K562 (cell line): Measurements from ENCODE around the gene HMGB2. TPM values are rescaled to one million over a fixed set of nuclear protein-coding genes. Genes with fewer than 3 reads are reported as not detected.

Experiments
- CTBP1 ChIP-seq: fragments of 450-650 bp; IDR thresholded peaks from 2 replicates; pipeline ENCODE4 v1.6.1; 2016; ENCODE audit warnings: borderline replicate concordance
- EP400 ChIP-seq: fragments of 450-650 bp; IDR thresholded peaks from 2 replicates; pipeline ENCODE4 v1.6.1; 2017; ENCODE audit warnings: antibody characterized with exemption, mild to moderate bottlenecking, moderate library complexity
- HCFC1 ChIP-seq: IDR thresholded peaks from 2 replicates; pipeline ENCODE4 v1.6.1; 2012; ENCODE audit warnings: low read depth, low read length, improper control_type of control experiment
- NUFIP1 ChIP-seq: fragments of 450-650 bp; IDR thresholded peaks from 2 replicates; pipeline ENCODE4 v1.6.1; 2018; ENCODE audit not compliant: partially characterized antibody
- SMAD1 ChIP-seq: fragments of 150-350 bp; IDR thresholded peaks from 2 replicates; pipeline ENCODE4 v1.6.1; 2014; ENCODE audit warnings: low read length, low read depth; ENCODE audit not compliant: partially characterized antibody
- TCF7L2 ChIP-seq: fragments of 150-350 bp; IDR thresholded peaks from 2 replicates; pipeline ENCODE4 v1.6.1; 2016; ENCODE audit warnings: low read depth, mild to moderate bottlenecking, low read length, moderate library complexity
- TEAD1 ChIP-seq, 2 experiments: fragments of 450-650 bp in 1 of 2; sonication (generic) in 1 of 2; formaldehyde crosslinking; IDR thresholded peaks; 2 replicates each; pipeline versions ENCODE4 v1.4.0 to v1.8.0; 2020 to 2022; ENCODE audit warnings: mild to moderate bottlenecking in 2 of 2, missing genetic modification reagents in 1 of 2
- XRCC5 ChIP-seq: fragments of 200-400 bp; formaldehyde crosslinking; IDR thresholded peaks from 2 replicates; pipeline ENCODE4 v1.6.1; 2017; ENCODE audit warnings: low read depth, mild to moderate bottlenecking, low read length
- polyA plus RNA-seq, 8 experiments: library from polyadenylated mRNA; depleted of rRNA in 4 of 8; stranded (reverse) in 5 of 8; unstranded in 3 of 8; fragments of >200 nt; fragmentation: Nextera tagmentation in 2 of 8; fragmentation: Illumina TruSeq in 1 of 8; extraction: Ambion mirVana in 2 of 8; extraction: Trizol in 1 of 8; gene quantifications; 2 replicates each; pipeline versions ENCODE4 v1.2.1 to v1.2.3, GENCODE V29; 2011 to 2014; ENCODE audit warnings: inconsistent platforms in 1 of 8, missing spikeins in 1 of 8
- total RNA-seq, 7 experiments: library from RNA; depleted of rRNA in 6 of 7; stranded (reverse); fragments of >200 nt in 6 of 7; fragmentation: Illumina TruSeq in 2 of 7; extraction: Trizol in 2 of 7; gene quantifications; 2 replicates each; pipeline versions ENCODE4 v1.2.1 to v1.2.3, GENCODE V29; 2011 to 2021; ENCODE audit warnings: low replicate concordance in 1 of 7
- TF ChIP-seq, protein P1 (sequence below): sonication (generic); formaldehyde crosslinking; IDR thresholded peaks from 2 replicates; pipeline ENCODE4 v1.8.1; 2023; ENCODE audit warnings: missing genetic modification reagents, mild to moderate bottlenecking, borderline replicate concordance
- TF ChIP-seq, protein P2 (sequence below): conservative IDR thresholded peaks from 2 replicates; pipeline ENCODE4 v1.6.1; 2011; ENCODE audit warnings: low read depth, mild to moderate bottlenecking, low read length; ENCODE audit not compliant: control insufficient read depth
- TF ChIP-seq, protein P3 (sequence below), 2 experiments: IDR thresholded peaks in 1 of 2; conservative IDR thresholded peaks in 1 of 2; 2 replicates each; pipeline ENCODE4 v1.6.1; 2016; ENCODE audit warnings: low read depth in 2 of 2, mild to moderate bottlenecking in 1 of 2, missing compliant biosample characterization in 1 of 2, missing genetic modification characterization in 1 of 2, moderate library complexity in 1 of 2
- TF ChIP-seq, protein P4 (sequence below), 3 experiments: fragments of 200-800 bp in 1 of 3; fragments of 250-450 bp in 1 of 3; fragments of 450-650 bp in 1 of 3; sonication (Bioruptor Pico) in 1 of 3; sonication (Bioruptor generic) in 1 of 3; formaldehyde crosslinking in 1 of 3; IDR thresholded peaks; 2 replicates each; pipeline versions ENCODE4 v1.6.1 to v1.8.0; 2016 to 2022; ENCODE audit warnings: mild to moderate bottlenecking in 2 of 3, missing genetic modification characterization in 2 of 3, missing compliant biosample characterization in 1 of 3, moderate library complexity in 1 of 3

The HMGB2 gene
- total and polyA plus RNA-seq, 9 of the 15 experiments (the other 6 are each of a cell fraction or from before 2014, with no cell fraction given): 309 to 822 (median 626) TPM

DNA sequence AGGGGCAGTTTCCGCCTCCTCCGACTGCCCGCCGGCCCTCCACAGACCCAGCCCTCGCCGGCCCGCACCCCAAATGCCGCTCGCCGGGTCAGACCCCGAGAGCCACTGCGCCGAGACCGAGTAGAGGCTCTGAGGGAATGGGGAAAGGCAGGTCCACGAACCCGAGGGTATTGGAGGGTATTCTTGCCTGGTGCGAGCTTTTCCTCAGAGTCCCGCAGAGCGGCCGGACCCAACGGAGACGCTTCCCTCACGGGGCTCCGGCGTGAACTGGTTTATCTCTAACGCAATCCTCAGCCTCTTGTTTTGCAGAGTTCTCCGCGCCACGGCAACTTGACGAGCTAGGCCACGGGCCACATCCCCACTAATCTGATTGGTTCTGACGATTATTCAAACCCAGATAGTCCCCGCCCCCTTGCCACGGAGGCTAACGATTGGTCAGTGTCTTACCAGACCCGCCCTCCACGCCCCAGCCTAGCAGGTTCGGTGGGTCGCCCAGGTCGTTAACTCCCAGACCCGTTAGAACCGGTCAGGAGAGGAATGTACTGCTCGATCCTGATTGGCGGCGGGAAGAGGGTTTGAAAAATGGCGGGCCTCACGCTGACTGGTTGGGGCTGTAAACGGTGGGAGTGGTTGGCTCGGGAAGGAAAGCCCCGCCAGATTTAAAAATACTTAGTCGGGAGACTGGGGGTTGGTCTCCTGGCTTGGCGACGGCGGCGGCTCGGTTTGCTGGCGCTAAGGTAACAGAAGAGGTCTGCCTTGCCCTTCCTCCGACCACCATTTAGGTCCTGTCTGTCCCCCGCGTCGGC is at the start of gene HMGB2 (continued):
- TF ChIP-seq, protein P1, sequence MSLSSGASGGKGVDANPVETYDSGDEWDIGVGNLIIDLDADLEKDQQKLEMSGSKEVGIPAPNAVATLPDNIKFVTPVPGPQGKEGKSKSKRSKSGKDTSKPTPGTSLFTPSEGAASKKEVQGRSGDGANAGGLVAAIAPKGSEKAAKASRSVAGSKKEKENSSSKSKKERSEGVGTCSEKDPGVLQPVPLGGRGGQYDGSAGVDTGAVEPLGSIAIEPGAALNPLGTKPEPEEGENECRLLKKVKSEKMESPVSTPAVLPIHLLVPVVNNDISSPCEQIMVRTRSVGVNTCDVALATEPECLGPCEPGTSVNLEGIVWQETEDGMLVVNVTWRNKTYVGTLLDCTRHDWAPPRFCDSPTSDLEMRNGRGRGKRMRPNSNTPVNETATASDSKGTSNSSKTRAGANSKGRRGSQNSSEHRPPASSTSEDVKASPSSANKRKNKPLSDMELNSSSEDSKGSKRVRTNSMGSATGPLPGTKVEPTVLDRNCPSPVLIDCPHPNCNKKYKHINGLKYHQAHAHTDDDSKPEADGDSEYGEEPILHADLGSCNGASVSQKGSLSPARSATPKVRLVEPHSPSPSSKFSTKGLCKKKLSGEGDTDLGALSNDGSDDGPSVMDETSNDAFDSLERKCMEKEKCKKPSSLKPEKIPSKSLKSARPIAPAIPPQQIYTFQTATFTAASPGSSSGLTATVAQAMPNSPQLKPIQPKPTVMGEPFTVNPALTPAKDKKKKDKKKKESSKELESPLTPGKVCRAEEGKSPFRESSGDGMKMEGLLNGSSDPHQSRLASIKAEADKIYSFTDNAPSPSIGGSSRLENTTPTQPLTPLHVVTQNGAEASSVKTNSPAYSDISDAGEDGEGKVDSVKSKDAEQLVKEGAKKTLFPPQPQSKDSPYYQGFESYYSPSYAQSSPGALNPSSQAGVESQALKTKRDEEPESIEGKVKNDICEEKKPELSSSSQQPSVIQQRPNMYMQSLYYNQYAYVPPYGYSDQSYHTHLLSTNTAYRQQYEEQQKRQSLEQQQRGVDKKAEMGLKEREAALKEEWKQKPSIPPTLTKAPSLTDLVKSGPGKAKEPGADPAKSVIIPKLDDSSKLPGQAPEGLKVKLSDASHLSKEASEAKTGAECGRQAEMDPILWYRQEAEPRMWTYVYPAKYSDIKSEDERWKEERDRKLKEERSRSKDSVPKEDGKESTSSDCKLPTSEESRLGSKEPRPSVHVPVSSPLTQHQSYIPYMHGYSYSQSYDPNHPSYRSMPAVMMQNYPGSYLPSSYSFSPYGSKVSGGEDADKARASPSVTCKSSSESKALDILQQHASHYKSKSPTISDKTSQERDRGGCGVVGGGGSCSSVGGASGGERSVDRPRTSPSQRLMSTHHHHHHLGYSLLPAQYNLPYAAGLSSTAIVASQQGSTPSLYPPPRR: no peak; the same call in 1 of the 2 replicates
- TF ChIP-seq, protein P2, sequence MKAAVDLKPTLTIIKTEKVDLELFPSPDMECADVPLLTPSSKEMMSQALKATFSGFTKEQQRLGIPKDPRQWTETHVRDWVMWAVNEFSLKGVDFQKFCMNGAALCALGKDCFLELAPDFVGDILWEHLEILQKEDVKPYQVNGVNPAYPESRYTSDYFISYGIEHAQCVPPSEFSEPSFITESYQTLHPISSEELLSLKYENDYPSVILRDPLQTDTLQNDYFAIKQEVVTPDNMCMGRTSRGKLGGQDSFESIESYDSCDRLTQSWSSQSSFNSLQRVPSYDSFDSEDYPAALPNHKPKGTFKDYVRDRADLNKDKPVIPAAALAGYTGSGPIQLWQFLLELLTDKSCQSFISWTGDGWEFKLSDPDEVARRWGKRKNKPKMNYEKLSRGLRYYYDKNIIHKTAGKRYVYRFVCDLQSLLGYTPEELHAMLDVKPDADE: peak; percentile 52; the same call in 1 of the 2 replicates
- no peak for TF ChIP-seq NUFIP1
- TF ChIP-seq SMAD1: peak; percentile 95
- TF ChIP-seq TCF7L2: no peak
- peak in 1 of 2 experiments; percentile 82; a peak in 1 of 4 replicates for TF ChIP-seq TEAD1 (CRISPR knock-in tag; IDR thresholded peaks at IDR 0.05)
- TF ChIP-seq, protein P3, sequence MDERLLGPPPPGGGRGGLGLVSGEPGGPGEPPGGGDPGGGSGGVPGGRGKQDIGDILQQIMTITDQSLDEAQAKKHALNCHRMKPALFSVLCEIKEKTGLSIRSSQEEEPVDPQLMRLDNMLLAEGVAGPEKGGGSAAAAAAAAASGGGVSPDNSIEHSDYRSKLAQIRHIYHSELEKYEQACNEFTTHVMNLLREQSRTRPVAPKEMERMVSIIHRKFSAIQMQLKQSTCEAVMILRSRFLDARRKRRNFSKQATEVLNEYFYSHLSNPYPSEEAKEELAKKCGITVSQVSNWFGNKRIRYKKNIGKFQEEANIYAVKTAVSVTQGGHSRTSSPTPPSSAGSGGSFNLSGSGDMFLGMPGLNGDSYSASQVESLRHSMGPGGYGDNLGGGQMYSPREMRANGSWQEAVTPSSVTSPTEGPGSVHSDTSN (CRISPR knock-in tag; IDR thresholded peaks at IDR 0.05; ENCODE audit: low read depth): no peak
- TF ChIP-seq, protein P3 (tag; conservative IDR thresholded peaks at IDR 0.05; ENCODE audit: low read depth): no peak
- peak; percentile 100 for TF ChIP-seq EP400
- TF ChIP-seq, protein P4, sequence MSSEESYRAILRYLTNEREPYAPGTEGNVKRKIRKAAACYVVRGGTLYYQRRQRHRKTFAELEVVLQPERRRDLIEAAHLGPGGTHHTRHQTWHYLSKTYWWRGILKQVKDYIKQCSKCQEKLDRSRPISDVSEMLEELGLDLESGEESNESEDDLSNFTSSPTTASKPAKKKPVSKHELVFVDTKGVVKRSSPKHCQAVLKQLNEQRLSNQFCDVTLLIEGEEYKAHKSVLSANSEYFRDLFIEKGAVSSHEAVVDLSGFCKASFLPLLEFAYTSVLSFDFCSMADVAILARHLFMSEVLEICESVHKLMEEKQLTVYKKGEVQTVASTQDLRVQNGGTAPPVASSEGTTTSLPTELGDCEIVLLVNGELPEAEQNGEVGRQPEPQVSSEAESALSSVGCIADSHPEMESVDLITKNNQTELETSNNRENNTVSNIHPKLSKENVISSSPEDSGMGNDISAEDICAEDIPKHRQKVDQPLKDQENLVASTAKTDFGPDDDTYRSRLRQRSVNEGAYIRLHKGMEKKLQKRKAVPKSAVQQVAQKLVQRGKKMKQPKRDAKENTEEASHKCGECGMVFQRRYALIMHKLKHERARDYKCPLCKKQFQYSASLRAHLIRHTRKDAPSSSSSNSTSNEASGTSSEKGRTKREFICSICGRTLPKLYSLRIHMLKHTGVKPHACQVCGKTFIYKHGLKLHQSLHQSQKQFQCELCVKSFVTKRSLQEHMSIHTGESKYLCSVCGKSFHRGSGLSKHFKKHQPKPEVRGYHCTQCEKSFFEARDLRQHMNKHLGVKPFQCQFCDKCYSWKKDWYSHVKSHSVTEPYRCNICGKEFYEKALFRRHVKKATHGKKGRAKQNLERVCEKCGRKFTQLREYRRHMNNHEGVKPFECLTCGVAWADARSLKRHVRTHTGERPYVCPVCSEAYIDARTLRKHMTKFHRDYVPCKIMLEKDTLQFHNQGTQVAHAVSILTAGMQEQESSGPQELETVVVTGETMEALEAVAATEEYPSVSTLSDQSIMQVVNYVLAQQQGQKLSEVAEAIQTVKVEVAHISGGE (CRISPR knock-in tag; IDR thresholded peaks at IDR 0.05): peak in 1 of 3 experiments; percentile 15; a peak in 1 of 6 replicates
- no peak for TF ChIP-seq XRCC5
- peak; percentile 22; the same call in 1 of the 2 replicates for TF ChIP-seq CTBP1
- no peak; the same call in 1 of the 2 replicates for TF ChIP-seq HCFC1
